ENCODE measurements around the gene KAT6B.
"Not testable (repeated sequence)": the region's sequence is repeated elsewhere in the genome, so short reads cannot be mapped to it uniquely, and the experiment has no call there.

KAT6B gene

GRCh38 chr10:75049316-75050148 lies 223.1 kb downstream of the KAT6B start:
- no peak for DNase-seq

DNA sequence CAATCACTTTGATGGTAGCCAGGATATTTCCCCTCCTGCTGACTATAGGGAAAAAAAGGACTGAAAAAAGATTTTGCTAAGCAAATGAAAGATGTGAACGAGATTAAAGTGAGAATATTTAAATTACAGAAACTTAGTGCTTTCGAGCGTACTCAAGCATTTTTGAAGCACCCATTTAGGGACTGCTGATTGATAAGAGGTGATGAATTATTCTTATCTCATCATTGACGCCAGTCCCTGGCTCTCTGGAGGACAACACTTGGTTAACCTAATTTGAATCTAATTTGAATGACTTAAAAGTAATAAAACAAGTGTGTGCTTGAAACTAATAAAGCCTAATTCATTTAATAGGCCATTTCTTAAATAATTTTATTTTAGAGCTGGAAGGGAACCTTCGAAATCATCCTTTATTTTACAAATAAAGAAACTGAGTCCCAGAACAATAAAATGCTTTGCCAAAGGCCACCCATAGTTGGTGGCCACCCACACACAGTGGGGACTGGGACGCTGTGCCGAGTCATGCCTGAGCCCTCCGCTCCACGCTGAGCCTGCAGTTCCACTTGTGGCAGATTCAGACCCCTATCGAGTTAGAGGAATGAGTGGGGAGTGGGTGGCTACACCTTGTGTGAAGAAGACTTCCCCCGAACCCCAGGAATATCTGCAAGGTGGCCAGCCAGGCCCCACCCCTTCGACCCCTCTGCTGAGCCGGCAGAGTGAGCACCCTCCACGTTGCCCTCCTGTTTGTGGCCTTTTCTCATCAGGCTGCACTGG lies 223.9 kb downstream of the KAT6B start:
- no peak for DNase-seq

- DNase-seq = no peak
Measured at GRCh38 chr10:75051308-75051707, 224.9 kb downstream of the KAT6B start.

GRCh38 chr10:75055896-75056406 lies 229.6 kb downstream of the KAT6B start:
- not testable (repeated sequence) for DNase-seq

- DNase-seq = no peak
Measured at GRCh38 chr10:75057680-75058079, 231.3 kb downstream of the KAT6B start.

GRCh38 chr10:75058161-75058560 lies 231.8 kb downstream of the KAT6B start:
- DNase-seq = no peak

GRCh38 chr10:75061709-75062505 lies 235.5 kb downstream of the KAT6B start:
- DNase-seq = no peak

DNA sequence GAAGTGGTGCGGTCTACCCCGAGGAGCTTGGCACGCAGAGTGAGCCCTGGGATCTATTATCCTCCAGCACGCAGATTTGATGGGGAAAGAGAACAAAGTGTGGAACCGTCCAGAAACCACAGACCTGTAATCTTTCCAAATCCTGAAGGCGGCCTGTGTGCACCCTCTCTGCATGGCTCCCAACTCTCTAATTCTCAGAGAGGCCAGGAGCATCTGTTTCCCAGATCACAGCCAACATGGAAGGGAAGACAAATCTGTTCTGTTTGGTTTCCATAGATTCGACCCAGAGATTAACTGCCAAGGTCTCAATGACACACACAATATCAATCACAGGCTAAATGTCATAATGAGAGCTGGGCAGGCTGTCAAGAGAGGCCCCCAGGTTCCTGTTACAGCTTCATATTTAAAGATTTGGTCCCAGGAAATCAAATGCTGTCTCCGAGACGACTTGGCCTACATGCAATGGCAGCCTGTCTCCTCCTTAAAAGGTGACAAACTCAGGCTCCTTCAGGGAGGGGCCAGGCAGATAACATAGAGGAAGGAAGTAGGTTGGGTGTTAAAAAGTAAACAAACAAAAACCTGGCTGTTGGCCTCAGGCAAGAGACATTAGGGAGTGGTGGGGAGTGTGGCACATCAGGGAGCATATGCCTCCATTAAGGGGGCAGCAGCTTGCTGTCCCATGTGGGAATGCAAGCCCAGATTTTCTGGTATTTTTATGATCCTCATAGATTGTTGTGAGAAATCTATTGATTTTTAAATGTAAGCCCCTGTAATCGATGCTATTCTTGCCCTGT lies 236.3 kb downstream of the KAT6B start:
- DNase-seq = no peak

DNA sequence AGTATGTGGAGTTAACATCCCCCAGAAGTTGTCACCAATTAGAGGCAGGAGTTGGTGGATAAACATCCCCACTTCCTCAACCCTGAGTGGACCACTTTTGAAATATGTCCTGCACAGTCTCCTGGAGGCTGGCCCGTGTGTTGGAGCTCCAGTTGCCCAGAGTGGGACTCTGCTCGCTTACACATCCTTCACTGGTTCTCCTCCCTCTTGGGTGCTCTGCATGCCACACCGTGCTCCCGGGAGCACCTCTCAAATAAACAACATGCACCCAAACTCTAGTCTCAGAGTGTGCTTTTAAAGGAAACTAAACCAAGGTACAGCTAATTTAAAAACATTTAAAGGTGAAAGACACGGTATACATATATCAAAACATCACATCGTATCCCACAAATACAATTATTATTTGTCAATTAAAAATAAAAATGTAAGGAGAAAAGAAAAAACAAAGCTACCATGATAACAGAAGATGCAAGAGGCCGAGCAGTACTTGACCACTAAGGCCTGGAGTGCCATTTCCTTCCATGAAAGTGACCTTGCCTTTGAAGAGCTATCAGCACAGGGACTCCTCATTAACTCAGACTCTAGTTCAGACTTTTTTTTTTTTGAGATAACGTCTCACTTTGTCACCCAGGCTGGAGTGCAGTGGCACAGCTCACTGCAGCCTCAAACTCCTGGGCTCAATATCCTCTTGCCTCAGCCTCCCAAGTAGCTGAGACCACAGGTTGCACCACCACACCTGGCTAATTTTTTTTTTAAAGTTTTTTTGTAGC lies 237.2 kb downstream of the KAT6B start:
- no peak for DNase-seq

- DNase-seq = no peak
Measured at GRCh38 chr10:75065076-75065475, 238.7 kb downstream of the KAT6B start.

DNA sequence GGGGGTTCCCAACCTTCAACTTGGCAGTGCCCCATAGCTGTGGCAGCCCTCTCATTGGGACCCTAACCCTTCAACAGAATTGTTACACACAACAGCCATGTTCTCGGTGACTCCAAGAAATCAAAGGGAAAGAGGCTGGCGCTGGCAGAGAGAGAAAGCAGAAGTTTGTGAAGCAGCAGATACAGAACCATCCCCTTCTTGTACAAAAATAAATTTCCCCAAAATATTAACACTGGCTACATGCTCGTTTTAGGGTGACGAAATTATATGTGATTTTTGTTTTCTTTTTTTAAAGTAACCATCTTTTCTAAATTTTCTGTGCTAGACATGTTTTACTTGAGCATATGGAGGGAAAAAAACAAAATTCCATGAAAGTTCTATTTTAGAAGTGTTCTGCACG lies 239.9 kb downstream of the KAT6B start:
- DNase-seq = no peak

DNA sequence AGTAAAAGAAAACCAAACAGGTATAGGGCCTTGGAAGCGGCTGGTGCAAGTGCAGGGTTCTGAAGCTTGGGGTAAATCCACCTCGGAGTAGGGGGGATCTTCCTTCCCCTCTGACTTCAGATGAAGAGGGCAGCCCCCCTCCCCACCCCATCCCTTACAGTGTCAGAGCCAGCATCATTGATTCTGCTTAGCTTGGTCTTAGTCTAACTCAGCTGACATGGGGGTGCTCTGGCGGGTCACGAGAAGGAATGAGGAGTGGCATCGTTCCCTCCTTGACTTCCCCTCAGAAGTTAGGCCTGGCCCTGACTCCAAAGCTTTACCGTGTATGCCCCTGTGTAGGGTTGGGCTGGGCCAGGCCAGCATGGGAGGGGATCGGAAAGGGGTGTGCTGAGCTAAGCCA lies 240.9 kb downstream of the KAT6B start:
- DNase-seq = no peak

GRCh38 chr10:75068523-75068922 lies 242.1 kb downstream of the KAT6B start:
- no peak for DNase-seq

DNA sequence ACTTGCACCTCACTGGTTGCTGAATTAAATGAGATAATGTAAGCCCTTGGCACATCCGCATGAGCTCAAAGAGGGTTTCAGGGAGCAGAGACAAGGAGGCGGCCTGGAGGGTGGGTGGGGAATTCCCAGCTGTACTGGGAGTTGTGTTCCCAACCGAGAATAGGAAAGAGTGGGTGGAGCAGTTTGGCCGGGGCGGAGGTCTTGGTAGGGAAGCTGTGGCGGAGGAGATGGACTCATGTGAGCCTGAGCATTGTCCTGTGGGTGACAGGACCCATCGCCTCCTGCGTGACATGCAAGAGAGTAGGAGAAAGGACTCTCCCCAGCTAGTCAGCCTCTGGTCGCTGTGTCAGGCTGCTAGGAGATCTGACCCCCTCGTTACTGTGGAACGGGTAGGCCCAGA lies 244.1 kb downstream of the KAT6B start:
- no peak for DNase-seq

- no peak for DNase-seq
Measured at GRCh38 chr10:75070961-75071428, 244.6 kb downstream of the KAT6B start.

DNA sequence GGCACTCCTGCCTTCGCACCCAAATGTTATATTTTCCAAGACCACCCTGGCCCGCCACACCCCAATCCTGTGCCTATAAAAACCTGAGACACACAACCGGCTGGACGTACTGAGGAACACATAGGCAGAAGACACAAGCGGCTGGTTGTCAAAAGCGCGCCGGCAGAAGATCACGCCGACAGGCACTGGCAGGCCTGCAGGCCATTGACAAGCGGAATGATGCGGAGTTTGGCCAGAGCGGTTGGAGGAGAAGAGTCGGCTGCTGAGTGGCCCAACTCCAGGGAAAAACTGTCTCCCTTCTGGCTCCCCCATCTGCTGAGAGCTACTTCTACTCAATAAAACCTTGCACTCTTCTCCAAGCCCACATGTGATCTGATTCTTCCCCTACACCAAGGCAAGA lies 245.4 kb downstream of the KAT6B start:
- DNase-seq = no peak

- DNase-seq = no peak
Measured at GRCh38 chr10:75072727-75073126, 246.3 kb downstream of the KAT6B start.

- no peak for DNase-seq
Measured at GRCh38 chr10:75073442-75073841, 247.0 kb downstream of the KAT6B start.

DNA sequence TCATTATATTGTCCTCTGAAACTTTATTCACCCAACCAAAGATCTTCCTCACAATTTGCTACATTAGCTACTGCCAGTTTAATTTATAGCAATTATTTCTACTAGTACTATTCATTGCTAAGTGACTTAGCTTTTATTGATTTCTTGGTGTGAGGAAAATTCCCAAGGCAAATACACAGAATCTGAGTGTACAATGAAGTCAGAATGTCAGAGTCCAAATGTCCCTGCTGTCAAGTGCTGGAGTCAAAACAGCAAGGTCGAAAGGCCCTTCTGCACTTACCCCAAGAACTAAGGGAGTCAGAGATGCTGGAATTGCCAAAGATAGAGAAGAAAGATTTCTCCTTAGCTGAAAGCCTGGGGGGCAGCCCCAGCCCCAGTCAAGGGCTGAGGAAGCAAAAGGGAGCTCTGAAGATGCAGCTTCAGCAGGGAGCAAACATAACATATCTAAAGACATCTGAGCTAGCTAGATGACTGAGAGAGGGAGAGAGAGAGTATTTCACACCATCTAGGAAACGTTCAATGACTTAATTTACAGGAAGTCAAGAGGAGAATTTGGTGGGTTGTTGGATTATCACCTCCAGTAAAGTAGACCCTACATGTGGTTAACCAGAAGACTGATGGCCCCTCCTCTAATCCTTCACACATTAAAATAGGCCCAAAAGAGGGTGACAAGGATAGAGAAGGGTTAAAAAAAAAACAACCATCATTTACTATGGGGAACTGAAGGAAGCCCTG lies 248.5 kb downstream of the KAT6B start:
- DNase-seq = no peak

DNA sequence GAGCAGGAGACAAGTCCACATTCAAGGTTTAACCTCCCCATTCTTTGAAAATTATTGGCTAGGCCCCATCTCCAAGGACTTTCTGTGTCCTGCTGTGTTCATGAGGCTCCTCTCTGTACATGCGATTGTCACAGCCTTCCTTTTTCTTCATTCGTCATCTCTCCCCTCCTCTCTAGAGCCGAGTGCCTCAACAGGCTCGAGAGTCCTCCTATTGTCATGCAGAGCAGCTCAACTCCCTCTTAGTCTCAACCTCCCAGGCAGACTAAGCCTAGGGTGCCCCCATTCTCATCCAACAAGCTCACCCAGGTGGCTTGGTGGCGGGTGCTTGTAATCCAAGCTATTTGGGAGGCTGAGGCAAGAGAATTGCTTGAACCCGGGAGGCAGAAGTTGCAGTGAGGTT lies 249.9 kb downstream of the KAT6B start:
- DNase-seq = no peak
